Activated gamma-delta T cell treated with Interleukin-2 at 50 U/mL for 16 hours (primary cell): ENCODE measurements around the gene BOLL.
"Not testable (repeated sequence)": the region's sequence is repeated elsewhere in the genome, so short reads cannot be mapped to it uniquely, and the experiment has no call there.

Source experiments
- DNase-seq: peaks from one replicate; pipeline ENCODE4 v3.0.0-alpha.2; 2020

Gene BOLL

DNA sequence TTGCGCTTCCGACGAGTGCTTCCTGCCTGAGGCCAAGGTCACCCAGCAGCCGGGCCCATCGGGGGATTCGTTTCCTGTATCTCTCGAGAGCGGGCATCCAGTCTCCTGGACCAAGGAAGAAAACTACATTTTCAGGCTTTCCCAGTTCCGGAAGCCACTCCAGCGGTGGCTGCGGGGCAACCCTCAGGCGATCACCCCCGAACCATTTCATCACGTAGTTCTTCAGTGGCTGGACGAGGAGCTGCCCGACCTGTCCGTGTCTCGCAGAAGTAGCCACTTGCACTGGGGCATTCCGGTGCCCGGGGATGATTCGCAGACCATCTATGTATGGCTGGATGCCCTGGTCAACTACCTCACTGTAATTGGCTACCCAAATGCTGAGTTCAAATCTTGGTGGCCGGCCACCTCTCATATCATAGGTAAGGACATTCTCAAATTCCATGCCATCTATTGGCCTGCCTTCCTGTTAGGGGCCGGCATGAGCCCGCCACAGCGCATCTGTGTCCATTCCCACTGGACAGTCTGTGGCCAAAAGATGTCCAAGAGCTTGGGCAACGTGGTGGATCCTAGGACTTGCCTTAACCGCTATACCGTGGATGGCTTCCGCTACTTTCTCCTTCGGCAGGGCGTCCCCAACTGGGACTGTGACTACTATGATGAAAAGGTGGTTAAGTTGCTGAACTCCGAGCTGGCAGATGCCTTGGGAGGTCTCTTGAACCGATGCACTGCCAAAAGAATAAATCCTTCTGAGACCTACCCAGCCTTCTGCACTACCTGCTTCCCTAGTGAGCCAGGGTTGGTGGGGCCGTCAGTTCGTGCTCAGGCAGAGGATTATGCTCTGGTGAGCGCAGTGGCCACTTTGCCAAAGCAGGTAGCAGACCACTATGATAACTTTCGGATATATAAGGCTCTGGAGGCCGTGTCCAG, 78.9 kb downstream of the BOLL start:
- no peak for DNase-seq

DNA sequence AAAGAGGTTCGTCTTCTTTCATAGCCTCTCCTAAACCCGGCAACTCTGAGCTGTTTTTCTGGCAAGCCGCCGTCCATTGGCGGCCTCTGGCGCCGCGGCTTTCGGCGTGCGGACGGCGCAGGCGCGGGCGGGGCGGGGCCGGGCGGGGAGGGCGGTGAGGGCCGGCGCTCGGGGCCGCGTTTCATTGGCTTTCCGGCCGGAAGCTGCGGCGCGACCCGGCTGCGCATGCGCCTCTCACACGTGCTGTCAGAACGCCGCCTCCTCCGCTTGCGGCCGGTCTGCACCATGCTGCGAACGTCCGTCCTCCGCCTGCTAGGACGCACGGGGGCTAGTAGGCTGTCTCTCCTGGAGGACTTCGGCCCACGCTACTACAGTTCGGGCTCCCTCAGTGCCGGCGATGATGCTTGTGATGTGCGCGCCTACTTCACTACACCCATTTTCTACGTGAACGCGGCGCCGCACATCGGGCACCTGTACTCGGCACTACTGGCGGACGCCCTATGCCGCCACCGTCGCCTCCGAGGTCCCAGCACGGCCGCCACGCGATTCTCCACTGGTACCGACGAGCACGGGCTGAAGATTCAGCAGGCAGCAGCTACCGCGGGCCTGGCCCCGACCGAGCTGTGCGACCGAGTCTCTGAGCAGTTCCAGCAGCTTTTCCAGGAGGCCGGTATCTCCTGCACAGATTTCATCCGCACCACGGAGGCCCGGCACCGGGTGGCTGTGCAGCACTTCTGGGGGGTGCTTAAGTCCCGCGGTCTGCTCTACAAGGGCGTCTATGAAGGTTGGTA, 79.8 kb downstream of the BOLL start, which contains the start of gene MARS2:
Gene MARS2, plus strand, starts transcription at position 249 of the 791 bp plus-strand sequence. Its CDS starts 37 bp downstream, at position 286.
- DNase-seq = peak; percentile 91

DNA sequence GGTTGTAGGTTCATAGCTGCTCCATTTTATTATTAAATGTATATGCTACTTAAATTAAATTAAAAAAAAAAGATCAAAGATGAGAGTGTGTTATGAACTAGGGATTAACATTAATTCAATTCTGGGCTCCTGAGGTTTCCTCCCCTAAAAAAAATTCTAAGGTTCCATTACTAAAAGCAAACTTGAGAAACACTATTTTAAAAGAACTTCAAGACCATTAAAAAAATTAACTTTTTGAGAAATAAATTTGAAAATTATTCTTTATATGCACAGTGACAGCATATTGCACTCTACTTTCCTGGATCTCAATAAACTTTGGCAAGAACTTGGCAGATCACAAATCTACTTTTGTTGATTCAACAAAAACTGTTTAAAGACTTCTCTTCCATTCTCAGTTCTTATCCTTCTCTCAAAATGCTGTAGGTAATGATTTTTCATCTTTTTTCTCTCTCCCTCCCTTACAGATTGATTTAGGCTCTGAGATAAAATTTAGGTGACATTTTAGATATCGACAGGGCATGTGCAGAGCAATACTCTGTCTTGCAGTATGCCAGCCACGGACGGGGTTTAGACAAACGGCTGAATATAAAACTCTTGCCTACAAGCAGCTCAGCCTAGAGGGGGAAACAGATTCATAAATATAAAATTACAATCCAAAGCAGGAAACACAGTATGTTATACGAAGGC, 80.5 kb downstream of the BOLL start:
- DNase-seq = no peak

DNA sequence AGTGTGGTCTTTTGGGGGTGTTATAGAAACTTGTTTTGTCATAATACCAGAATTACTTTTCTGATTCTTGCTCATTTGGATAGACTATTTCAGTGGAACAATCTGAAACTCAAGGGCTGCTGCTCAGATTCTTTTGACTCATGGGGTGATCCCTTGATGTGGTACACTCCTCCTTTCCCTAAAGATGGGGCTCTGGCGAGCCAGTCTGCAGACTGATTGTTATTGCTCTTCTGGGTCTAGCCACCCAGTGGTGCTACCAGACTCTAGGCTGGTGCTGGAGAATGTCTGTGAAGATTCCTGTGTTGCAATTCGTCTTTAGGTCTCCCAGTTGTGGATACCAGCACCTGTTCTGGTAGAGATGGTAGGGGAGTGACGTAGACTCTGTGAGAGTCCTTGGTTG, 84.2 kb downstream of the BOLL start:
- no peak for DNase-seq

DNA sequence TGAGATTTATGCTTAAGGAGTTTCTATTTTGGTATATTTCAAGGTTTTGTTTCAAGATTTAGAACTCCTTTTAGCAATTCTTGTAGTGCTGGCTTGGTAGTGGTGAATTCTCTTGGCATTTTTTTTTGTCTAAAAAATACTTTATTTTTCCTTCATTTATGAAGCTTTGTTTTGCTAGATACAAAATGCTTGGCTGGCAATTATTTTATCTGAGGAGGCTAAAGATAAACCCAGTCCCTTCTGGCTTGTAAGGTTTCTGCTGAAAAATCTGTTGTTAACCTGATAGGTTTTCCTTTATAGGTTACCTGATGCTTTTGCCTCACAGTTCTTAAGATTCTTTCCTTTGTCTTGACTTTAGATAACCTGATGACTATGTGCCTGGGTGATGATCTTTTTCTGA, 85.4 kb downstream of the BOLL start:
- not testable (repeated sequence) for DNase-seq

DNA sequence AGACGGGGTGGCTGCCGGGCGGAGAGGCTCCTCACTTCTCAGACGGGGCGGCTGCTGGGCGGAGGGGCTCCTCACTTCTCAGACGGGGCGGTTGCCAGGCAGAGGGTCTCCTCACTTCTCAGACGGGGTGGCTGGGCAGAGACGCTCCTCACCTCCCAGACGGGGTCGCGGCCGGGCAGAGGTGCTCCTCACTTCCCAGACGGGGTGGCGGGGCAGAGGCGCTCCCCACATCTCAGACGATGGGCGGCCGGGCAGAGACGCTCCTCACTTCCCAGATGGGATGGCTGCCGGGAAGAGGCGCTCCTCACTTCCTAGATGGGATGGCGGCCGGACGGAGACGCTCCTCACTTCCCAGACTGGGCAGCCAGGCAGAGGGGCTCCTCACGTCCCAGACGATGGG, 88.5 kb downstream of the BOLL start:
- DNase-seq = not testable (repeated sequence)

DNA sequence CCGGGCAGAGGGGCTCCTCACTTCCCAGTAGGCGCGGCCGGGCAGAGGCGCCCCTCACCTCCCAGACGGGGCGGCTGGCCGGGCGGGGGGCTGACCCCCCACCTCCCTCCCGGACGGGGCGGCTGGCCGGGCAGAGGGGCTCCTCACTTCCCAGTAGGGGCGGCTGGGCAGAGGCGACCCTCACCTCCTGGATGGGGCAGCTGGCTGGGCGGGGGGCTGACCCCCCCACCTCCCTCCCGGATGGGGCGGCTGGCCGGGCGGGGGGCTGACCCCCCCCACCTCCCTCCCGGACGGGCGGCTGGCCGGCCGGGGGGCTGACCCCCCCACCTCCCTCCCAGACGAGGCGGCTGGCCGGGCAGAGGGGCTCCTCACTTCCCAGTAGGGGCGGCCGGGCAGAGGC, 89.1 kb downstream of the BOLL start:
- DNase-seq = not testable (repeated sequence)

DNA sequence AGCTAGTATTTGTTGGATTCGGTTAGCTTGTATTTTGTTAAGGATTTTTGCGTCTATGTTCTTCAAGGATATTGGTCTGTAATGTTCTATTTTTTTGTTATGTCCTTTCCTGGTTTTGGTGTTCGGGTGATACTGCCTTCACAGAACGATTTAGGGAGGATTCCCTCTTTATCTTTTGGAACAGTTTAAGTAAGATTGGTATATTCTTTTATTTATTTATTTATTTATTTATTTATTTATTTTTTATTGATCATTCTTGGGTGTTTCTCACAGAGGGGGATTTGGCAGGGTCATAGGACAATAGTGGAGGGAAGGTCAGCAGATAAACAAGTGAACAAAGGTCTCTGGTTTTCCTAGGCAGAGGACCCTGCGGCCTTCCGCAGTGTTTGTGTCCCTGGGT, 89.9 kb downstream of the BOLL start:
- DNase-seq = not testable (repeated sequence)

DNA sequence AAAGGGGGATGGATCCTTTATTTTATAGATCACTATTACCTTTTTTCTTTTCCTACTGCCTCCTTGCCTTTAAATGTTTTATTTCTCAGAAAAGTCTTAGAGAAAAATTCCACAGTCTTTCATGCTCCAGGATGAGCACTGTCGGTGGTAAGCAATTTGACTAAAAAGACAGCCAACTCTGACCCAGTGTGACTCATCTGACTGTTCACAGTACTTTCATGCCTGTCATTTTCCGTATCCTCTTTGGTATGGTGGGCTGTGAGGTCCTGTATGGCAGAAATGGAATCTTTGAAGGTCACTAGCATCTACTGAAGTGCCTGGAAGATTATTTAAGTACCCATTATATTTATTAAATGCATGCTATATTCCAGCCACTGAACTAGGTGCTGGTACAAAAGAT, 107.6 kb downstream of the BOLL start:
- no peak for DNase-seq

DNA sequence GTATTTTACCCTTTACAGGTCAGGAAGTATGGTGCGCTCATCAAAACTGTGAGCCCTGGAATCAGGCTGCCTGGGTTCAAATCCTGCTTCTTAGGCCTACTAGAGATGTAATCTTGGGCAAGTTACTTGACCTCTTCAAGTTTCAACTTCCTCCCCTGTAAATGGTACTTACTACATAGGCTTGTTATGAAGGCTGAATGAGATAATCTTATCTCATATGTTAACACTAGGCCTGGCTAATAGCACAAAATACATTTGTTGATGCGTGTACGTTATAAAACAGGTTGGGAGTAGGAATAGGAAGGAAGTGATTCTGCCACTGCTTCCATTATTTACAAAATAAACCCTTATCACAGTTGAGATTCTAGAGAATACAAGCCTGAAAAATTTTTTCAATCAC, 108.1 kb downstream of the BOLL start:
- DNase-seq = no peak
